ENCODE results near the gene B3GALT5.

GRCh38 chr21:39669976-39670661, 57.4 kb downstream of the B3GALT5 start:
- TF ChIP-seq, protein P1, sequence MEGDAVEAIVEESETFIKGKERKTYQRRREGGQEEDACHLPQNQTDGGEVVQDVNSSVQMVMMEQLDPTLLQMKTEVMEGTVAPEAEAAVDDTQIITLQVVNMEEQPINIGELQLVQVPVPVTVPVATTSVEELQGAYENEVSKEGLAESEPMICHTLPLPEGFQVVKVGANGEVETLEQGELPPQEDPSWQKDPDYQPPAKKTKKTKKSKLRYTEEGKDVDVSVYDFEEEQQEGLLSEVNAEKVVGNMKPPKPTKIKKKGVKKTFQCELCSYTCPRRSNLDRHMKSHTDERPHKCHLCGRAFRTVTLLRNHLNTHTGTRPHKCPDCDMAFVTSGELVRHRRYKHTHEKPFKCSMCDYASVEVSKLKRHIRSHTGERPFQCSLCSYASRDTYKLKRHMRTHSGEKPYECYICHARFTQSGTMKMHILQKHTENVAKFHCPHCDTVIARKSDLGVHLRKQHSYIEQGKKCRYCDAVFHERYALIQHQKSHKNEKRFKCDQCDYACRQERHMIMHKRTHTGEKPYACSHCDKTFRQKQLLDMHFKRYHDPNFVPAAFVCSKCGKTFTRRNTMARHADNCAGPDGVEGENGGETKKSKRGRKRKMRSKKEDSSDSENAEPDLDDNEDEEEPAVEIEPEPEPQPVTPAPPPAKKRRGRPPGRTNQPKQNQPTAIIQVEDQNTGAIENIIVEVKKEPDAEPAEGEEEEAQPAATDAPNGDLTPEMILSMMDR (IDR thresholded peaks at IDR 0.05; ENCODE audit: low read length): no peak
- no peak for TF ChIP-seq EZH2phosphoT487 (IDR thresholded peaks at IDR 0.05; ENCODE audit: low read length)

All from MM.1S (cell line).